PFSK-1 (cell line): Measurements from ENCODE around the gene AJAP1.

Experiments
- POLR2AphosphoS5 ChIP-seq: IDR thresholded peaks from 2 replicates; pipeline ENCODE4 v1.6.1; 2012; ENCODE audit warnings: low read depth, mild to moderate bottlenecking, control low read depth, low read length, moderate library complexity
- REST ChIP-seq, 2 experiments: IDR thresholded peaks; 2 replicates each; pipeline versions ENCODE4 v1.6.1 to v1.8.0; 2011 to 2012; ENCODE audit warnings: low read depth in 2 of 2, low read length in 2 of 2, control low read depth in 1 of 2, inconsistent platforms in 1 of 2, mild to moderate bottlenecking in 1 of 2, moderate library complexity in 1 of 2; ENCODE audit not compliant: insufficient read depth in 1 of 2
- TAF1 ChIP-seq: IDR thresholded peaks from 2 replicates; pipeline ENCODE4 v1.6.1; 2012; ENCODE audit warnings: low read length, control low read depth, borderline replicate concordance; ENCODE audit not compliant: insufficient read depth

GRCh38 chr1:4724001-4724400, 69.6 kb downstream of the AJAP1 start:
- TF ChIP-seq TAF1: no peak
- no peak for TF ChIP-seq POLR2AphosphoS5
- TF ChIP-seq REST (IDR thresholded peaks at IDR 0.05; ENCODE audit: insufficient read depth in 1 of 2, low read depth in 2 of 2, low read length in 2 of 2): no peak
